ENCODE data around the gene GFAP.
A peak's percentile ranks its signal among the peaks of the same experiment; 100 is the strongest.

Gene GFAP

DNA sequence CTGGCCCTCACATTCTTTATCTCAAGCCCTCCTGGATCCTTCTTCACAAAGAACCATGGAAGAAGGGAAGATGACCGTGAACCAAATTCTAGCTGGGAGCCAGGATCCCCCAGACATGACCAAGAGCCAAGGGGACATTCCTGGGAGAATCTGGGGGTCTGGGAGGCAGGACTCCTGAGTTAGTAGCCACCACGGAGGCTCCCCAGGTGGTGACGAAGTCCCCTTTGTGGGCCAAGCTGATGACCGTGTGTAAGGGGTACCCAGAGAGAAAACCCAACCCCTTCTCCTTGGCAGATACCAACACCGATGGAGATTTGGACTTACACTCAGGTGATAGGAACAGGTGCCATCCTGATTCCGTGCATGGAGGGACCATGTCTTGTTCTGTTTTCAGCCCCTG lies 6.8 kb upstream of the GFAP start:
- Mint-ChIP-seq H3K27ac (no peak overlapping the region), H3K4me1 (no peaks in the 10 kb centered on the region), H3K27me3 (peaks cover 2% of the 10 kb centered on the region), H3K36me3 (no peaks in the 10 kb centered on the region), H3K9me3 (no peaks in the 10 kb centered on the region), H3K4me3 (no peak overlapping the region)

DNA sequence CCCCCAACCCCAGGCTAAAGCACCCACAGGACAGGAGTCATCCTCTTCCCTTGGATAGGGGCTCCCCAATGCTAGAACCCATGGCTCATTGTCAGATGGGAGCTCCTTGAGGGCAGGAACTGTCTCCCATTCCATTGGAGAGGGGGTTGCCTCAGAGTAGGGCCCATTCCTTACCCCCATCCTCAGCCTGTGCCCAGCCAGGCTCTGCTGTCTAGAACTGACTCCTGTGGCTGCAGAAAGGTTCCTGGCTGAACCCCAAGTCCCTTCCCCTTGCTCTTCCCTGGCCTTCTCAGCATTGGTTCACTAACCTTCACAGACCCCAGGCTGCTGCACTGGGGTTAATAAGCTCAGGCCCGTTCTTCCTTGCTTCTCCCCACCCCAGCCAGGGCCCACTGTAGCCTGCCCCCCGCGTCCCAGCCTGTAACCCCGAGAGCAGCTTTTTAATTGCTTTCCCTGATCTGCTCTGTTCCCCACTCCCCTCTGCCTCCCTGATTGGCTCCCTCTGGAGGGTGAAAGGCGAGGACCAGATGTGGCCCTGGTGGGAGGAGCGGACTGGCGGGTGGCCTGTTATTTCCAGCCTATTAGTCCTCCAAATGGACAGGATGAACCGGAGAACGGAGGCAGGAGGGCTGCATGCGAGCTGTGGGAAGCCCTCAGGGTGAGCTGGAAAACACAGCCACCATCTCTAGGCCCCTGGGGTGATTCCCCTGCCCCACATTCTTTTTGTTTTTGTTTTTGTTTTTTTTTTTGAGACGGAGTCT lies 6.0 kb upstream of the GFAP start:
- H3K4me1 Mint-ChIP-seq: no peaks in the 10 kb centered on the region
- H3K4me3 Mint-ChIP-seq: no peak overlapping the region
- H3K27me3 Mint-ChIP-seq: peaks cover 2% of the 10 kb centered on the region
- H3K36me3 Mint-ChIP-seq: no peaks in the 10 kb centered on the region
- H3K27ac Mint-ChIP-seq: no peak overlapping the region
- no peaks in the 10 kb centered on the region for H3K9me3 Mint-ChIP-seq

DNA sequence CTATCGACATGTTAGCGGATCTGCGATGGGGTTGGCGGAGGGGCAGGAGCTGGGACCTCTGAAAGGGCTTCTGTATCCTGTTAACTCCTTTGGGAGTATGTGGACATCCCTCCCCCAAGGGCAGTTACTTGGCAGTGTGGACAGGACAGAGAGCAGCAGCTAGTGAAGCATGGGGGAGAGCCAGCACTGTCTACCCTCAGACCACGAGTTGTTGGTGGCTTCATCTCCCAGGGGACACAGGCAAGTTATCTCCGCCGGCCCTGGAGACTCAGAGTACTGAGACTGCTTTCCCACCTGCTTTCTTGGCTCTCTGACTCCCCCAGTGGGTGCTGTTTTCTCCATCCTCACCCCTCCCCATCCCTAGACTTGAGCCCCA lies 5.3 kb upstream of the GFAP start:
- Mint-ChIP-seq H3K27me3 (peaks cover 2% of the 10 kb centered on the region), H3K27ac (no peak overlapping the region), H3K4me3 (no peak overlapping the region), H3K4me1 (no peaks in the 10 kb centered on the region), H3K36me3 (no peaks in the 10 kb centered on the region), H3K9me3 (no peaks in the 10 kb centered on the region)

DNA sequence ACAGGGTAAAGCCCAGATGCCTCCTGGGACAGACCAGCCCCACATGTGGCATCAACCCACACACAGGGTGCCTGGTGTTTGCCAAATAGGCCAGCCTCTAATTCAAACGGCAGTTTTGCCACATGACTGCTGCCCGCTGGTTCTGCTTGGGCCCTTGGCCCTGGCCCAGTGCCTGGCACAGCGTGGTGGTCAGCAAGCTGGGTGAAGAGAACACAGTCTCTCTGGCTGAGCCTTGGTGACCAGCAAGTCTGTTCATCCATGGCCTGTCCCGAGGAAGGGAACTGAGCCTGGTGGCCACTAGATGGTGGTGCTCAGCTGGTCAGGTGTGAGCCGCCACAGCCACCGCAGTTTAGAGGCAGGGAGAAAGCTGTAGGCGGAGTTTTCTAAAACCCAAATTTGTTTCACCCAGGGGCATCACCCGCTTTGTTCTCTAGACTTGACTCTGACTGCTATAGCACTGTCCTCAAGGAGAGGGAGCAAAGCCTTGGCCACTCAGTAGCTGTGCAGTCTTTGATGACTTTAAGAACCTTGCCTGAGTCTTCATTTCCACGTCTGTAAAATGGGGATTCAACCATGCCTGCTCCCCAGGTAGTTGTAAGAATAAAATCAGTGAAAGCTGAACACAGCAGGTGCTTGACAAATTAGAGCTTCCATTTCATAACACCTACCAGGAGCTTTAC lies 4.7 kb upstream of the GFAP start:
- peaks cover 2% of the 10 kb centered on the region for H3K27me3 Mint-ChIP-seq
- H3K27ac Mint-ChIP-seq: no peak overlapping the region
- no peaks in the 10 kb centered on the region for H3K36me3 Mint-ChIP-seq
- no peaks in the 10 kb centered on the region for H3K4me1 Mint-ChIP-seq
- no peak overlapping the region for H3K4me3 Mint-ChIP-seq
- H3K9me3 Mint-ChIP-seq: no peaks in the 10 kb centered on the region

DNA sequence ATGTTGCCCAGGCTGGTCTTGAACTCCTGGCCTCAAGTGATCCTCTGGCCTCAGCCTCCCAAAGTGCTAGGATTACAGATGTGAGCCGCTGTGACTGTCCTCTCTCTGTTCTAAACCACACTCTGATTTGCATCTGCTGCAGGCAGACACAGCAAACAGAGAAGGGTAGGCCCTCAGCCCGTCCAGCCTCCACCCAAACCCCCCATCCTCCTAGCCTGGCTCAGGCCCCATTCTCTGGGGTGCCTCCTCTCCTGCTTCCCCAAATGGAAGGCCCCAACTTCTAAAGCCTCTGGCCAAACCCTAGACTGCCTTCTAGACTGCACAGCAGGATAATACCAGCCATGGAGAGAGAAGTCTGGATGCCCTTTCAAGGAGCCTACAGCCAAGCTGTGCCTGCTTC lies 4.1 kb upstream of the GFAP start:
- no peaks in the 10 kb centered on the region for H3K4me1 Mint-ChIP-seq
- H3K36me3 Mint-ChIP-seq: no peaks in the 10 kb centered on the region
- H3K27ac Mint-ChIP-seq: no peak overlapping the region
- no peaks in the 10 kb centered on the region for H3K9me3 Mint-ChIP-seq
- H3K4me3 Mint-ChIP-seq: no peak overlapping the region
- peaks cover 2% of the 10 kb centered on the region for H3K27me3 Mint-ChIP-seq

DNA sequence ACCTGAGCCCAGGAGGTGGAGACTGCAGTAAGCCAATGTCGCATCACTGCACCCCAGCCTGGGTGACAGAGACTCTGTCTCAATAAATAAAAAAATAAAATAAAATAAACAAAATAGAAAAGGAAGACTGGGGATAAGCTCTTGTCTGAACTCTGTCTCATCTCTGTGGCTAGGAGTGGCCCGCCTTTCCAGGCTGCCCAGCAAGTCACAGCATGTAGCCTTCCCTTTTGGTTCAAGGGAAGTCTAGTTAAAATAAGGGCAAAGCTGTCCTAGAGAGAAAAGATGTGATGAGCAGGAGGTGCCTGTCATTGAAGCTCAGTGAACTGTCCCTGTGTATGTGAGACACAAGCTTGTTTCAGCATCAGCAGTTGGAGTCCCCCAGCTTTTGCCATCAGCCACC lies 2.7 kb upstream of the GFAP start:
- H3K27me3 Mint-ChIP-seq: peaks cover 6% of the 10 kb centered on the region
- H3K4me3 Mint-ChIP-seq: no peak overlapping the region
- H3K27ac Mint-ChIP-seq: no peak overlapping the region
- H3K9me3 Mint-ChIP-seq: no peaks in the 10 kb centered on the region
- no peaks in the 10 kb centered on the region for H3K36me3 Mint-ChIP-seq
- H3K4me1 Mint-ChIP-seq: peaks cover 6% of the 10 kb centered on the region

DNA sequence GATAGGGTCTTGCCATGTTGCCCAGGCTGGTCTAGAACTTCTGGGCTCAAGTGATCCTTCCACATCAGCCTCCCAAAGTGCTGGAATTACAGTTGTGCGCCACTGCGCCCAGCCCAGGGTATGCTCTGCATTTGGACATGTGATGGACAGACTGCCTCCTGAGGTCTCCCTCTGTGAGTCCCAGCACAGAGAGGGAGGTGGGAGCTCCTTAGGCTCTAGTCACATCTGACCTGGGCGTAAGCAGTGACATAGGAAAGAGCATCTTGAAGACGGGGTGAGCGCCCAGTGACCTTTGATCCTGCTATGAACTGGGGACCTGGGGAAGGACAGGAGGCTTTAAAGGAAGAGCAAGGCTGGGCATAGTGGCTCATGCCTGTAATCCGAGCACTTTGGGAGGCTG lies 2.2 kb upstream of the GFAP start:
- no peaks in the 10 kb centered on the region for H3K9me3 Mint-ChIP-seq
- no peak overlapping the region for H3K27ac Mint-ChIP-seq
- peaks cover 8% of the 10 kb centered on the region for H3K27me3 Mint-ChIP-seq
- no peaks in the 10 kb centered on the region for H3K36me3 Mint-ChIP-seq
- peaks cover 8% of the 10 kb centered on the region for H3K4me1 Mint-ChIP-seq
- H3K4me3 Mint-ChIP-seq: no peak overlapping the region

DNA sequence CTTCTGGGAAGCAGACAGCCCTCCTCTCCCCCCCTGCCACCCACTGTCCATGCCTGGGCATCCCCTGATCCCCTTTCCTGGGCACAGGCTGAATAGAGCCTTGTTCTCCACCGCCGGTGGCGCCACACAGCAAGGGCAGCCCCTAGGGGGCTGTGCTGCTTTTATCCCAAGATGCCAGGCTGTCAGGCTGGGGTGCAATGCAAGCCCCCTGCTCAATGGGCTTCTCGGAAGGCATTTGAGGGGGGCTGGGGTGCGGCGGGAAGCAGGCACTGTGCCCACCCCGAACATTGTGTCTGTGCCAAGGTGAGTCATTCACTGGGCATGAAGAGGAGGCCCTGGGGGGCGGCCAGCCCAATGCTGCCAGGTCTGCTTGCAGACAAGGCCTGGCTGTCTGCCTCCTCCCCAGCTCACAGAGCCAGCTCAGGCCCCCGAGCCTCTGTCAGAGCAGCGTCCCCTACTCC lies 1.5 kb upstream of the GFAP start:
- Mint-ChIP-seq H3K4me1 (peaks cover 10% of the 10 kb centered on the region), H3K4me3 (no peak overlapping the region), H3K9me3 (no peaks in the 10 kb centered on the region), H3K27ac (no peak overlapping the region), H3K36me3 (no peaks in the 10 kb centered on the region), H3K27me3 (peaks cover 10% of the 10 kb centered on the region)

DNA sequence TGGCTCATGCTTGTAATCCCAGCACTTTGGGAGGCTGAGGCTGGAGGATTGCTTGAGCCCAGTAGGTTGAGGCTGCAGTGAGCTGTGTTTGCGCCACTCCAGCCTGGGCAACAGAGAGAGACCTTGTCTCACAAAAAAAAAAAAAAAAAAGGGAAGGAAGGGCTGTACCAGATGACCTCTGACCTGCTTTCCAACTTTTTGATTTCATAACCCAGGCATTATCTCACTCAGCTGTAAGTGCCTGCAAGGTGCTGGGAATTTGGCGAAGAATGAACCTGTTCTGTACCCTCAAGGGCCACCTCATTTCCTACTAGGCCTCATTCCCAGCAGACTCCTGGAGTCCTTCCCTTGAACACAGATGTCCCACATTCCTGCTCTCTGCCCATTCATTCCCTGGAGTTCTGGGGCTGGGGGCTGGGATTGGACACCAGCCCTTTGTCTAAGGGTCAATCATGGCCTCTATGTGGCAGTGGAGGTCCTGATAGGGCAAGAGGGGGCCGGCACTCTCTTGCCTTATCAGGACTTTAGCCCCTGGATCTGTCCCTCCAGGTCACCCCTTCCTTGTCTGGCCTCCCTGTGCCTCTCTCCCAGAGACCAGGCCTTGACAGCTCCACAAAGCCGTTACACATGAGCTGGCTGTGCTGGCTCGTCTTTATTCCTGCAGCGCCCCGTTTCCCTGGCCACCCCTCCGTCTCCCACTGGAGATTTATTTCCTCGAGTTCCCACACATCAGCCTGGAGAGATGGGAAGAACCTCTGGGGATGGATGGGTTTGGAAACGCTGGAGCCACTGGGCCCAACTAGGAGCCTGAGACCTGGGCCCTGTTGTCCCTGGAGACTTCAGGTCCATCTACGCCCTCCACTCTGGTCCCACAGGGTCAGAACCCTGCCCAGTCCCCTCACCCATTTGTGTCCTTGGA lies 821 bp upstream of the GFAP start:
- no peak overlapping the region for H3K27ac Mint-ChIP-seq
- no peaks in the 10 kb centered on the region for H3K36me3 Mint-ChIP-seq
- peaks cover 10% of the 10 kb centered on the region for H3K4me1 Mint-ChIP-seq
- H3K9me3 Mint-ChIP-seq: no peaks in the 10 kb centered on the region
- H3K27me3 Mint-ChIP-seq: peaks cover 10% of the 10 kb centered on the region
- H3K4me3 Mint-ChIP-seq: no peak overlapping the region

DNA sequence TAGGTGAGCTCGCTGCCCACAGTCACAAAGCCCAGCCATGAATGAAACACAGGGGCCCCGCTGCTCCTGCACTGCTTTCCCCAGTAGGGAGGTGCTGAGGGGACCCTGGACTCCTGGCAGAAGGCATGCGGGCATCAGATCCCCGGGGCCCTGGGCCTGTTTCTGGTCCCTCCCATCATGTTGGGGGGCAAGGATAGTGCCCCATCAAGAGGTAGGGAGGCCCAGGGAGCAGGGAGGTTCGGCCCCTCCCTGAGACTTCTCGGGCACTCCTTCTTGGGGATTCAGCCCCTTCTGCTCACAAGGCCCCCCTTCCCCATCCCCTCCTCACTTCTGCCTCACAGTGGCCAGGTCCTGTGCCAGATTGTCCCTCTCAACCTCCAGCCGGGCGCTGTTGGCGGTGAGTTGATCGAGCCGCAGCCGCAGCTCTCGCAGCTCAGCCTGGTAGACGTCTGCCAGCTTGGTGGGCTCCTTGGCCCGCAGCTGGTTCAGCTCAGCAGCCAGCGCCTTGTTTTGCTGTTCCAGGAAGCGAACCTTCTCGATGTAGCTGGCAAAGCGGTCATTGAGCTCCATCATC lies 515 bp downstream of the GFAP start:
- peaks cover 13% of the 10 kb centered on the region for H3K27me3 Mint-ChIP-seq
- H3K4me1 Mint-ChIP-seq: peaks cover 16% of the 10 kb centered on the region
- no peak overlapping the region for H3K27ac Mint-ChIP-seq
- H3K4me3 Mint-ChIP-seq: no peak overlapping the region
- no peaks in the 10 kb centered on the region for H3K36me3 Mint-ChIP-seq
- H3K9me3 Mint-ChIP-seq: no peaks in the 10 kb centered on the region

DNA sequence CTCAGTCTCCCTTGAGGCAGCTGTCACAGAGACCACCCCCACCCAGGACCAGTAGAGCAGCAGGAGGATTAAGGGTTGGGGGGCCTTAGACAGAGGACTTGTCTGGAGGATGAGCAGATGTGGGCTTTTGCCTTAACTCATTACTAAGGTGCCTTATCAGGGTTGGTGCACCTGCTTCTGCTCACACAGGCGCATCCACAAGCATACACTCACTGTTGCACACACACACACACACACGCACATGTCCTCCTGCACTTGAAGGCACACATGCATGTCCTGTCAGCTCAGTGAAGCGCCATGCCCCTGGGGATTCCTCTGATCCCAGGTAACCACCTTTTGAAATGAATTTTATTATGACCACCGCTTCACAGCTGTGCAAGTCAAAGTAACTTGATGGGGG lies 1.2 kb downstream of the GFAP start:
- Mint-ChIP-seq H3K9me3 (no peaks in the 10 kb centered on the region), H3K4me3 (no peak overlapping the region), H3K27ac (no peak overlapping the region), H3K36me3 (no peaks in the 10 kb centered on the region), H3K4me1 (peaks cover 16% of the 10 kb centered on the region), H3K27me3 (peaks cover 13% of the 10 kb centered on the region)

DNA sequence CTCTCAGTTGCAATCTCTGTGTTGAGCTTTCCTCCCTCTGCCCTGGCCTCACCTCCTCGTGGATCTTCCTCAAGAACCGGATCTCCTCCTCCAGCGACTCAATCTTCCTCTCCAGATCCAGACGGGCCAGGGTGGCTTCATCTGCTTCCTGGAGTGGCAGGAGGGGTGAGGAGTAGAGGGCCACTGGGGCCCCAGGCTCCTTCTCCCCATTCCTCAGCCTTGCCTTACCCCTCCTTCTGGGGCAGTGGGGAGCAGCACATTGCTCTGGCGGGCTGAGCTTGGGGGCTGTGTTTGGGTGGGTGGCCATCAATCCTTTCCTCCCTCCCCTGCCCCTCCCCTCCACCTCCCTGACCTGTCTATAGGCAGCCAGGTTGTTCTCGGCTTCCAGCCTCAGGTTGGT lies 1.6 kb downstream of the GFAP start:
- Mint-ChIP-seq H3K9me3 (no peaks in the 10 kb centered on the region), H3K27me3 (peaks cover 13% of the 10 kb centered on the region), H3K4me3 (no peak overlapping the region), H3K27ac (no peak overlapping the region), H3K36me3 (no peaks in the 10 kb centered on the region), H3K4me1 (peaks cover 16% of the 10 kb centered on the region)

DNA sequence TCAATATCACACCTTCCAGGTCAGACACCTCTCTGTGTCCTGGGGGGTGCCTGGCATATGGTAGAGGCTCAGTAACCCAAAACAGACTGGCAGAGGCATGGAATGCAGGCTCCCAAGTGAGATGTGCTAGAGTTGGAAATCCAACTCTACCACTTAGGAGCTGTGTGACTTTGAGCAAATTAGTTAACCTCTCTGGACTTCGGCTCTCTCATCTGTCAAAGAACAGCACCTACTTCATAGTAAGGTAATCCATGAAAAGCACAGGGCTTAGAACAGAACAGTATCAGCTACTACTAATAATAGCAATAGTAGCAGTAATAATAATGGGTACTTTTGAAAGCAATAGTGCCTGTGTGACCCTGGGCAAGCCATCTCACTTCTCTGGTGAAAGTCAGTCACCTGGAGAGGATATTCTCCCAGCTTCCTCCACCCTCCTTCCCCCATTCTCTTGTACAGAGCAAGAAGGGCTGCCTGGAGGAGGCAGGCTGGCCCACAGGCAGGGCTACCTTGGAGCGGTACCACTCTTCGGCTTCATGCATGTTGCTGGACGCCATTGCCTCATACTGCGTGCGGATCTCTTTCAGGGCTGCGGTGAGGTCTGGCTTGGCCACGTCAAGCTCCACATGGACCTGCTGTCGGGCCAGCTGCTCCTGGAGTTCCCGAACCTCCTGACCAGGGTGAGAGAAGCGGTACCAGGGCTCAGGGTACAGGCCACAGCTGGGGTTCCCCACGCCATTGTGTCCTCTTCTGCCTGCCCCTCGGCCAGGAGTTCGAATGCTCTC lies 2.3 kb downstream of the GFAP start:
- peak overlapping the region; percentile 59 for H3K4me3 Mint-ChIP-seq
- H3K36me3 Mint-ChIP-seq: no peaks in the 10 kb centered on the region
- peaks cover 13% of the 10 kb centered on the region for H3K27me3 Mint-ChIP-seq
- H3K27ac Mint-ChIP-seq: no peak overlapping the region
- no peaks in the 10 kb centered on the region for H3K9me3 Mint-ChIP-seq
- H3K4me1 Mint-ChIP-seq: peaks cover 16% of the 10 kb centered on the region

DNA sequence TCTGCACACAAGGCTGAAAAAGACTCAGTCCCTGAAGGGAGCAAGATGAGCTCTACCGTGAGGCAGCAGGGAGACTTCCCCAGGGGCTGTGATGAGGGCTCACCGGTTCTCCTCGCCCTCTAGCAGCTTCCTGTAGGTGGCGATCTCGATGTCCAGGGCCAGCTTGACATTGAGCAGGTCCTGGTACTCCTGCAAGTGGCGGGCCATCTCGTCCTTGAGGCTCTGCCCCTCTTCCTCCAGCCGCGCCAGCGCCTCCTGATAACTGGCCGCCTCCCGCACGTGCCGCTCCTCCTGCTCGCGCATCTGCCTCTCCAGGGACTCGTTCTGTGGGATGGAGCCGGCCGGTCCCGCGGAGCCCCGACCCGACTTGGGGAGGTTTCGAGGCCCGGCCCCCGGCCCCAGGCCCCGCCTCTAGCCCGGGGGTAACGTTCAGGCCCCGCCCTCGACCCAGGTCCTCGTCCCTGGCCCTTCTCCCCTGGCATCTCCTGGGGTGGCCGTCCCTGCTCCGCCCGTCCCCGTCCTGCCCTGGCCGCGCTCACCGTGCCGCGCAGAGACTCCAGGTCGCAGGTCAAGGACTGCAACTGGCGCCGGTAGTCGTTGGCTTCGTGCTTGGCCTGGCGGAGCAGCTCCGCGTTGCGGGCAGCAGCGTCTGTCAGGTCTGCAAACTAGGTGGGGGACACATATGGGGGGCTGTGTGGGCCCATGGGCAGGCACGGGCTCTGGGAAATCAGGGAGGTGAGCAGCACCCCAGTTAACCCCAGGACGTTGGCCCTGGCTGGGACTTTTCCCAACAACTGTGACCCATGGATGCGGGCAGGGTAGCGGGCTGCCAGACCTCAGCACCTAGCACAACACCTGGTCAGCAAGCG lies 3.9 kb downstream of the GFAP start:
- no peaks in the 10 kb centered on the region for H3K36me3 Mint-ChIP-seq
- no peaks in the 10 kb centered on the region for H3K9me3 Mint-ChIP-seq
- H3K27me3 Mint-ChIP-seq: peaks cover 13% of the 10 kb centered on the region
- H3K4me3 Mint-ChIP-seq: peak overlapping the region; percentile 65
- no peak overlapping the region for H3K27ac Mint-ChIP-seq
- peaks cover 16% of the 10 kb centered on the region for H3K4me1 Mint-ChIP-seq
